HEK293 (cell line): ENCODE measurements around the gene LIMCH1.

ENCODE experiments used
- CTCF ChIP-seq: fragments of 450-650 bp; formaldehyde crosslinking; IDR thresholded peaks from 2 replicates; pipeline ENCODE4 v1.5.1; 2016; ENCODE audit warnings: missing biosample characterization, missing genetic modification characterization
- MYNN ChIP-seq: fragments of 450-650 bp; formaldehyde crosslinking; IDR thresholded peaks from 2 replicates; pipeline ENCODE4 v1.5.1; 2016; ENCODE audit warnings: missing biosample characterization, missing genetic modification characterization, borderline replicate concordance
- PATZ1 ChIP-seq: fragments of 450-650 bp; formaldehyde crosslinking; IDR thresholded peaks from 2 replicates; pipeline ENCODE4 v1.5.1; 2016; ENCODE audit warnings: missing biosample characterization, missing genetic modification characterization
- ZNF423 ChIP-seq: fragments of 450-650 bp; formaldehyde crosslinking; IDR thresholded peaks from 2 replicates; pipeline ENCODE4 v1.5.1; 2016; ENCODE audit warnings: missing biosample characterization, missing genetic modification characterization
- ZNF558 ChIP-seq: fragments of 450-650 bp; formaldehyde crosslinking; IDR thresholded peaks from 2 replicates; pipeline ENCODE4 v1.5.1; 2016; ENCODE audit warnings: missing biosample characterization, missing genetic modification characterization

- no peak for TF ChIP-seq CTCF (tag by site-specific recombination)
- peak; percentile 37; the same call in 1 of the 2 replicates for TF ChIP-seq PATZ1 (tag by site-specific recombination)
- TF ChIP-seq ZNF558 (tag by site-specific recombination), result peak; percentile 54
- TF ChIP-seq ZNF423 (tag by site-specific recombination), result no peak
- no peak for TF ChIP-seq MYNN (tag by site-specific recombination)
These were observed 172.0 kb downstream of the LIMCH1 start for GRCh38 chr4:41709844-41710481.
